ENCODE data around the gene CLN6.

GRCh38 chr15:68201153-68201878 lies 28.2 kb downstream of the CLN6 start:
- no peak for TF ChIP-seq CTCF (conservative IDR thresholded peaks at IDR 0.05)
- TF ChIP-seq ZFX (IDR thresholded peaks at IDR 0.05), result no peak
